GM21381 (cell line): ENCODE data around the gene REEP1.

Experiments used
- ATAC-seq: cut with Tn5 transposase; IDR thresholded peaks from one replicate; pipeline ENCODE4 v1.9.1; 2021; ENCODE audit warnings: mild to moderate bottlenecking, moderate library complexity; ENCODE audit not compliant: unreplicated experiment

The REEP1 gene

DNA sequence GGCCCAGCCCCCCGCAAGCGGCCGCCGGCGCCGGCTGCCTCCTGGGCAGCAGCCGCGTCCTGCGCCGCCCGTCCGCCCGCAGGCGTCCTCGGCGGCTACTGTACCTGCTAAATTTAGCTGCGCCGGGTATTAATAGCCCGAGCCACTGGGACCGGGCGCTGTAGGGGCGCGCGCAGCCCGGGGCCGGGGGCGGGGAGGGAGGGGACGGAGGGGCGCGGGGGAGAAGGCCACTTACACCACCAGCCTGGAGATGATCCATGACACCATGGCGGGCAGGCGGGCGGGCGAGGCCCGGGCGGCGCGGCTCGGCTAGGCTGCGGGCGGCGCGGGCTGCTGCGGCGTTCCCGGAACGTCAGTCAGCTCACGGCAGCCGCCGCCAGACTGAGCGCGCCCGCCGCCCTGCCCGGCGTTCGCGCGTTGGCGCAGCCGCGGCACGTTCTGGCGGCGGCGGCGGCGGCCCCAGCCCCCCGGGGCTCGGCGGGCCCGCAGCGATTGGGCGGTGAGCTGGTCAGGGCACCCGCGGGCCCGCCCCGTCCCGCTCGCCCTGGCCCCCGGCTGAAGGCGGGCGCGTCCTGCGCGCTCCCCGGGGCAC lies at the start of gene REEP1:
TSS of gene REEP1 (minus strand) at position 383 of the 592 bp plus-strand sequence. CDS start at position 267, 116 bp downstream.
- ATAC-seq = no peak

- no peak for ATAC-seq
Observed at GRCh38 chr2:86383844-86384243, 46.4 kb upstream of the REEP1 start.

GRCh38 chr2:86382698-86383097 lies 45.3 kb upstream of the REEP1 start:
- no peak for ATAC-seq

DNA sequence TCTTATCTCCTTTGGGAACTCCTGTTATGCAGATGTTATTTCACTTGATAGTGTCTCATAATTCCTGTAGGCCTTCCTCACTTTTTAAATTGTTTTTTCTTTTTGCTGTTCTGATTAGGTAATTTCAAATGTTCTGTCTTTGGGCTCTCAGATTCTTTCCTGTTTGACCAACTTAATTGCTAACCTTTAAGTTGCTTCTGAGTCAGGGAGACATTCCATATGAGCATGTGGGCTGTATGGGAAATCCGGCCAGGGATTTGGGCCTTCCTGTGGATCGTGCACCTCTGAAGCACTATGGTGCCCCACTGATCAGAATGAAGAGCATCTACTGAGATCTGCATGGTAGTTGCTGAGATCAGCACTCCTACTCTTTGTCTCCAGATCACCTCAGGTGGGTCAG lies 44.7 kb upstream of the REEP1 start:
- no peak for ATAC-seq

DNA sequence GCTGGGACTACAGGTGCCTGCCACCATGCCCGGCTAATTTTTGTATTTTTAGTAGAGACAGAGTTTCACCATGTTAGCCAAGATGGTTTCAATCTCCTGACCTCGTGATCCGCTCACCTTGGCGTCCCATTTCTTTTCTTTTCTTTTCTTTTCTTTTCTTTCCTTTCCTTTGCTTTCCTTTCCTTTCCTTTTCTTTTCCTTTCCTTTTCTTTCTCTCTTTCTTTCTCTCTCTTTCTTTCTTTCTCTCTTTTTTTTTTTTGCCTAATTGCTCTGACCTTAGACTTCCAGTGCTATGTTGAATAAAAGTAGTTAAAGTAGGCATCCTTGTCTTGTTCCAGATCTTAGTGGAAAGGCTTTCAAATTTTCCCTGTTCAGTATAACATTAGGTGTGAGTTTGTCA lies 41.0 kb upstream of the REEP1 start:
- no peak for ATAC-seq

DNA sequence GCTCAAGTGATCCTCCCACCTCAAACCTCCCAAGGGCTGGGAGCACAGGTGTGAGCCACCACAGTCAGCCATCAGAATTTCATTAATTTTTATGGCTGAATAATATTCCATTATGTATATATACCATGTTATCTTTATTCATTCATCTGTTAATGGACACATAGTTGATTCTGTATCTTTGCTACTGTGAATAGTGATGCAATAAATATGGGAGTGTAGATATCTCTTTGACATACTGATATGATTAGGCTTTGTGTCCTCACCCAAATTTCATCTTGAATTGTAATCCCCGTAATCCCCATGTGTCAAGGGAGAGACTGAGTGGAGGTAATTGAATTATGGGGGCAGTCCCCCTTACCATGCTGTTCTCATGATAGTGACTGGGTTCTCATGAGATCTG lies 38.2 kb upstream of the REEP1 start:
- no peak for ATAC-seq

DNA sequence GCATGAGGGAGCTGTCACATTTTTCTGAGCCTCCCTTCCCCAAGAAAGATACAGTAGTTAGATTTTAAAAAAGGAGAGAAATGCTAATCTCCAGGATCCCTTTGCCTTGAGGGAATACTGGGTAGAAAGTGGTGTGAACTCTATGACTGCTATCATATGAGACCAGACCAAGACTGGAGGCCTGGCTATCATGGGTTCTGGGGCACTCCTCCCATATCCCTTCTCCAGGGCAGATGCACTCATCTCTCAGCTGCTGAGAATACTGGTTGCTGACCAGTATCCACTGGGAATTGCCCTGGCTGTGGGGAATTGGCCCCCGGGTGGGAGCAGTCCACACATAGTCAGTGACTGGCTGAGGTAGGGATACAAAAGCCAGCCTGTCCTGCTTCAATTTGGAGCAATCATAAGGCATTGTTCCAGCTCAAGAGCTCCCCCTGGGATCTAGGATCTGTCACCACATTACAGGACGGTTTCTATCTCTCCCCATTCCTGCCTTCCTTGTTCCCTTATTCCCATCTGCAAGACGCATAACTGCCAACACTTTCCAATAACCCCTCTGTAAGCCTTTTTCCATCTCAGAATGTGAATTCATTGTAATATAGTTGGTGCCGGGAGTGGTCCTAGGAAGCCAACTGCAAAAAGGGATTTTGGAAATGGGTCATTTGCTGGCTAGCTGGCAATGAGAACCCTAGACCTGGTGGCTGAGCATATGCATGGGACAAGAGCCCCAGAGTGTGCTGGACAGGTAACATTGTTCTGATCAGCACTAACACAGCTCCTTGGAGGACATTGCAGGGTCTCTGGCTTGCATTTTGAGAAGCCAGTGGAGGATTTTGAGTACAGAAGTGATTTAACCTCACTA lies 35.4 kb upstream of the REEP1 start:
- no peak for ATAC-seq

DNA sequence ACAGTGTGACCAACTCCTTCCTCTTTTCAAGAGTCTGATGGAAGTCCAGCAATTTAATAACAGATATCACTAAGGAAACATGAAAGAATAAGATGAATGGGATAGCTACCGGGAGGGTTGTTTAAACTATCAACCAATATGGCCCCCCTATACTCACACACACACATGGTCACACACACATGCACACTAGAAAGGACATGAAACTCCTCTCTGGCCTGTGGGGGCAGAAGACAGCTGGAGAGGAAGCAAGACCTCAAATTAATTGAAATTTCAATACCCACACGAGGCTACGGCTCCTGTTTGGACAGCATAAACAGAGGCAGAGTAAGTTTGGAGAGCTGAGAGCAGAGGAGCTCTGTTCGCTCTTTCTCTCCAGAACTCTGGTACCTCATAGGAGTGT lies 34.7 kb upstream of the REEP1 start:
- ATAC-seq = no peak

DNA sequence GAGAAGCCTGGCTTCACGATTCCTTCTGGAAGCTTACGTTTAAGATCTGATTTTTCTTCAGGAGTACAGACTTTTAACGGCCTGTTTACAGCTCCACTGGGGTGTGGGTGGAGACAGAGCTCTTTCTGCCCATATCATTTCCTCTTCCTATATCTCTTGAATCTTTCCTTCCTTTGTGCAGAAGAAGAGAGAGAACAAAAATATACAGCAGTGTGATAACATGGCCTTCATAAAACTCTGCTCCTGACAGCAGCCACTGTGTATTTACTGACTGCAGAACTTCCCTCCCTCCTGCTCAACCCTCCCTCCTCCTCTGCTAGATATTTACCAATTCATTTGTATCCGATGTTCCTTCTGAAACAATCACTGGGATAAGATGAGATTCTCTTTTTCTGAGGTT lies 34.1 kb upstream of the REEP1 start:
- no peak for ATAC-seq

- no peak for ATAC-seq
Observed at GRCh38 chr2:86370579-86370978, 33.2 kb upstream of the REEP1 start.

GRCh38 chr2:86368161-86368824 lies 30.9 kb upstream of the REEP1 start:
- no peak for ATAC-seq

GRCh38 chr2:86367499-86367777 lies 30.0 kb upstream of the REEP1 start:
- ATAC-seq = no peak

DNA sequence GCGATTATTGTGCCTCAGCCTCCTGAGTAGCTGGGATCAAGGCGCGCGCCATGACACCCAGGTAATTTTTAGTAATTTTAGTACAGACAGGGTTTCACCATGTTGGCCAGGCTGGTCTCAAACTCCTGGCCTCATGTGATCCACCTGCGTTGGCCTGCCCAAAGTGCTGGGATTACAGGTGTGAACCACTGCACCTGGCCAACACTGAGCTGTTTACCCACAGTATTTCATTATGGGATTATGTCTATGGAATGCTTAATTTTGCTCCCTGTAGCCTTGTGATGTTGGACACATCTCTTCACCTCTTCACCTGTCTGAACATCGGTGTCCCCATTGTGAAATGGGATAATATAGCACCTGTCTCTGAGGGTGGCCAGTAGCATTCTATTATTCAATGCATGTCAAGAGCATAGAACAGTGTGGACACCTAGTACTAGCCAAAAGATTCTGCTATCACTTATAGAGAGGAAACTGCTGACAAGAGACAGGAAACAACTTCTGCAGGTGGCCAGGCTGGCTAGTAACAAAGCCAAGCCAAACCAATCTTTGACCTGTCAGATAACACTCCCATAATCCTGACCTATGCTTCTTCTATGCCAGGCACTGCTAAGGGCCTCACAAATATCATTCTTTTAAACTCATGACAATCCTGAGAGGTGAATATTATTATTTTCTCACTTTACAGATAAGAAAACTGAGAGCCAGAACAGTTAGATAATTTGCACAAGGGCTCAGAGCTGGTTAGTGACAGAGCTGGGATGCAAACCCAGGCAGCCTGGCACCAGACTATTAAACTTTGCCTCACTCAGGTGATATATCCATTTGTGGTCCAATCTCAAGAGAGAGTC lies 29.4 kb upstream of the REEP1 start:
- no peak for ATAC-seq

- ATAC-seq = no peak
Observed at GRCh38 chr2:86364894-86365293, 27.5 kb upstream of the REEP1 start.

DNA sequence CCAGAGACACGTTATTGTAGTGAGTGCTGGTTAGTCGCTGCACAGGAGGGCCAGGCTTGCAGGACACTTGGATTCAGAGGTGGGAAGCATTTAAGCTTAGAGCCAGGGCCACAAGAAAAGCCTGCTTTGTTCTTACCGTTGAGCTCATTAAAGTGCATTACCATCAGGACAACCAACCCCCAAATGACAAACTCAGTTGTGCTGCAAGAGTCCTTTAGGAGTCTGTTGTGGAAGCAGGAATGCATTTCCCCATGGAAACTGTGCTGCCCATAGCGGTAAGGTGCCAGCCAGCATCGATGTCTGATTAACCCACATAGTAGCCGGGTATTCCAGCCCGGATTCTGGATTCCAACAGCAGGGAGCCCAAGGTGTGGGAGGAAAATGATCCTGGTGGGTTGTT lies 23.4 kb upstream of the REEP1 start:
- no peak for ATAC-seq

DNA sequence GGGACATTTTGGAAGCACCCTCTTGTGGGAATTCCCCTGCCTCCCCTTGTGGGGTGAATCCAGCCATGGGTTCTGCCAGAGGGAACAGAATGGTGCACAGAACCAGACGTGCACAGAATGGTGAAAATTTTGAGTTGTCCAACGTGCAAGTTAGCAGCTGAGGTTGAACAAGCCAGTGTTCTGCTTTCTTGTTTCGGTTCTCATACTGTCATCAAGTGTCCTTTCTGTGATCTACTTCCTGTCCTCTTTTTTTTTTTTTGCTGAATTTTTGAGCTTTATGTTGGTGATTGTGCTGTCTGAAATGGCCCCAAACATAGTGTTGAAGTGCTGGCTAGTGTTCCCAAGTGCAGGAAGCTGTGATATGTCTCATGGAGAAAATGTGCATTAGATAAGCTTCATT lies 21.5 kb upstream of the REEP1 start:
- peak; percentile 74 for ATAC-seq

DNA sequence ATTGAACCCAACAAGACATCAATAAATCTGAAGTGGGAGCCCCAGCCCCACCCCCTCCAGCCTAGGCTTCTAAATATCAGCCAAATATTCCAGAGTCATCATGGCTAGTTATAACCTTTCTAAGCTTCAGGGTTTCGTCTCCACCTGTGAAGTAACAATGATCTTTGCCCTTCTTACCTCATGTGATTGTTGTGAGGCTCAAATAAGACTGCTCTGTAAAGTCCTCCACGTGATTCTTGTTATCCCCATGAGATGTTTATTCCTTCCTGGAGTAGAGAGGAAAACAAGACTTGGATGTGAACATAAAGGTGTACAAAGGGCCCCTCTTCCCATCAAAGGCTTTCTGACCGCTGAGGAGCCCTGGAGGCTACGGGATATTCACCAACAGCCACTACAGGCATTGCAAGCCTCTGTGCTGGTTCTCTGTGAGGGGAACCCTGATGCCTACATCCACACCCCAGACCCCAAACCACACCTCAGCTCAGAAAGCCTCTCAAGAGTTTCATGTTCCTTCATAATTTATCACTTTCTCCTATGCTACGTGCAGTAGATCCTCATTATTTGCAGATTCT lies 20.1 kb upstream of the REEP1 start:
- ATAC-seq = no peak

- ATAC-seq = no peak
Observed at GRCh38 chr2:86352727-86353221, 15.3 kb upstream of the REEP1 start.

- ATAC-seq = no peak
Observed at GRCh38 chr2:86352137-86352726, 14.8 kb upstream of the REEP1 start.

GRCh38 chr2:86350751-86351150 lies 13.3 kb upstream of the REEP1 start:
- ATAC-seq = no peak
